GM21619 (cell line): Measurements from ENCODE around the gene RPL27A.
A peak's percentile ranks its signal among the peaks of the same experiment; 100 is the strongest.

ENCODE experiments used
- ATAC-seq: cut with Tn5 transposase; IDR thresholded peaks from one replicate; pipeline ENCODE4 v1.9.1; 2021; ENCODE audit not compliant: unreplicated experiment

RPL27A gene

GRCh38 chr11:8672346-8672745, 10.2 kb upstream of the RPL27A start:
- ATAC-seq: no peak

GRCh38 chr11:8674859-8675258, 7.7 kb upstream of the RPL27A start:
- ATAC-seq: no peak

GRCh38 chr11:8676458-8676857, 6.1 kb upstream of the RPL27A start:
- ATAC-seq: no peak

GRCh38 chr11:8679006-8679405, 3.6 kb upstream of the RPL27A start:
- no peak for ATAC-seq

- no peak for ATAC-seq
Measured at GRCh38 chr11:8681837-8682302, 722 bp upstream of the RPL27A start.

GRCh38 chr11:8683115-8683807, 669 bp downstream of the RPL27A start:
- no peak for ATAC-seq

- no peak for ATAC-seq
Measured at GRCh38 chr11:8684600-8685290, 2.2 kb downstream of the RPL27A start.

GRCh38 chr11:8685306-8685705, 2.7 kb downstream of the RPL27A start:
- ATAC-seq: no peak

GRCh38 chr11:8685820-8686219, 3.2 kb downstream of the RPL27A start:
- ATAC-seq: no peak

GRCh38 chr11:8686325-8686724, 3.7 kb downstream of the RPL27A start:
- no peak for ATAC-seq

GRCh38 chr11:8688414-8689362, 6.1 kb downstream of the RPL27A start:
- peak; percentile 96 for ATAC-seq

- no peak for ATAC-seq
Measured at GRCh38 chr11:8689726-8690255, 7.2 kb downstream of the RPL27A start.

GRCh38 chr11:8690374-8691342, 8.1 kb downstream of the RPL27A start:
- ATAC-seq: no peak

- ATAC-seq: no peak
Measured at GRCh38 chr11:8691601-8692000, 9.0 kb downstream of the RPL27A start.

- no peak for ATAC-seq
Measured at GRCh38 chr11:8692417-8692816, 9.8 kb downstream of the RPL27A start.

GRCh38 chr11:8693010-8693551, 10.5 kb downstream of the RPL27A start:
- no peak for ATAC-seq

GRCh38 chr11:8693555-8693954, 11.0 kb downstream of the RPL27A start:
- ATAC-seq: no peak

- ATAC-seq: no peak
Measured at GRCh38 chr11:8694137-8694536, 11.5 kb downstream of the RPL27A start.

GRCh38 chr11:8697054-8697453, 14.5 kb downstream of the RPL27A start:
- no peak for ATAC-seq

GRCh38 chr11:8698379-8698851, 15.8 kb downstream of the RPL27A start:
- no peak for ATAC-seq
